Measurements from ENCODE around the gene PLA2G7.

PLA2G7 gene

DNA sequence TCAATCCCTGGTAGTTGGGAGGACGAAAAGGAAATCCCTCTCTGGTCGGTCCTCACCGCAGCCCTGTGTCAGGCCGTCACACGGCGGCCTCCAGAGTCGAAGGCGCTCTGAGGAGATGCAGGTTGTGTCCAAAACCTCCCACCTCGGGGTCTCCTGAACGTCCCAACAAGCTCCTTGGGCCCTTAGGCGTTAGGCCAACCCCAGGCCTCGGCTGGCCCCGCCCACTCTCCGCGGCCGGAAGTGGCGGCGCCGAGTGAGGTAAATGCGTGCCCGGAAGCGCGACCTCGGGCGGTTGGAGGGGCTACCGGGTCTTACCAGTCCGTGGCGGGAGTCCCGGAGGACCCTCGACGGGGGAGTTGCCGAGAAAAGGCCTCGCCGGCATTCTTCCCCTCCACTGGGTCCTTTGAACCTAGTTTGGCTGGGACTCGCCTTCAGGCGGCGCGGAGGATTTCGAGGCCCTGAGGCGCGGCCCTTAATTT, 47.5 kb downstream of the PLA2G7 start, which contains the start of gene TDRD6:
Gene TDRD6, plus strand, starts transcription at position 267 of the 479 bp plus-strand sequence. CDS start 244 bp downstream, outside the sequence.
- DNase-seq, result no peak

DNA sequence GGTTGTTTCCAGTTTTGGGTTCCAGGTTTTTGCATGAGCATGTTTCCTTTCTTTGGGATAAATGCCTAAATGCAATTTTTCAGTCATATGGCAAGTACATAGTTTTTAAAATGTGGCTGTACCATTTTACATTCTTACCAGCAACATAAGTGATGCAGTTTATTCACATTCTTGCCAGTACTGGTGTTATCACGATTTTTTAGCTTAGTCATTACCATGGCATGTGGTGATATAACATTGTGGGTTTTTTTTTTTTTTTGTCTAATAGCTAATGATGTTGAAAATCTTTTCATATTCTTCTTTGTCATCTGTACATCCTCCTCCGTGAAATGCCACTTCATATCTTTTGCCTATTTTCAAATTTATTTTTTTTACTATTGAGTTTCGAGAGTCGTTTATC, 50.4 kb downstream of the PLA2G7 start:
- no peak for DNase-seq

DNA sequence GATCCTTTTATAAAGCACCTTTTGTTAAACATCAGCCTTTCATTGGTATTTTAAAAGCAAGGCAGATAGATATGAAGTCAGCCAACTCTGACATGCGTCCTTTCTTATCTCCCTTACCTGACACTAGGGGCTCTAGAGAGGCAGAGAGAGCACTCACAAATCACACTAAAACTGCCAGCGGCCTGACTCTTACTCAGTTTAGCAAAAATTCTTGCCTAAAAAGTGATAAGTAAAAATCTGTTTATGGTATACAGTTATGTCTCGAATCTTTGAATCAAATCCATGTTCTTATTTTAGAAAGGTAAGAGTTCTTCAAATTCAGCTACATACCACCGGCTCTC, 57.9 kb downstream of the PLA2G7 start:
- no peak for DNase-seq

DNA sequence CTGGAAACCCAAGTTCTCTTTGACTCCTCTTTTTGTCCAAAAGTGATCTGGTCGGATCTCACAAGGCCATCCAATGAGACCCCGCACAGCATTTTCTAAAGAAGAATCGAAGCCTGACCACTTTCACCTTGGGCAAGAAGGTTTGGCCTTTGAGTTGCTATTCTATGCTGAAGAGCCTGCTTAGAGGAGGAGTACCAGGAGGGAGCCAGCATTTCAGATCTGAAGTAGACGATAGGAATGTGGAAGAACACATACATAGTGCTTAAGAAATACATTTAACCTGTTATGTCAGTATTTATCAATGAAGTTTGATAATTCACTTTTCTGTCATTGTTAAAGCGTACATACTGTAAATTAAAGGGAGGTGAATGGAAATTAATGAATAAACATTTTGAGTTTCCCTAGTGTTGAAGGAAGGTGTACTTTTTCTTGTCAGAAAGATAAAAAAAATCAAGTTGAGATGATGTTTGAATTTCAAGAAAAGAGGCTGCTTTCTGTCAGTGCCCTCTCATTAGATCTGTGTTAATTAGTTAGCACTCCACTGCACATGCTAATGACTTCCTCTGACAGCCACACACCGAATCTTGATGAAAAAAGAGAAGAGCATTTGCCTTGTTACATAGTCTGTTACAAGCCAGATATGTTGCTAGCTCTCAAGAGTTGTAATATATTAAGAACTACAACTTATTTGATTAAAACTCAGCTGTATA, 58.4 kb downstream of the PLA2G7 start:
- no peak for DNase-seq

DNA sequence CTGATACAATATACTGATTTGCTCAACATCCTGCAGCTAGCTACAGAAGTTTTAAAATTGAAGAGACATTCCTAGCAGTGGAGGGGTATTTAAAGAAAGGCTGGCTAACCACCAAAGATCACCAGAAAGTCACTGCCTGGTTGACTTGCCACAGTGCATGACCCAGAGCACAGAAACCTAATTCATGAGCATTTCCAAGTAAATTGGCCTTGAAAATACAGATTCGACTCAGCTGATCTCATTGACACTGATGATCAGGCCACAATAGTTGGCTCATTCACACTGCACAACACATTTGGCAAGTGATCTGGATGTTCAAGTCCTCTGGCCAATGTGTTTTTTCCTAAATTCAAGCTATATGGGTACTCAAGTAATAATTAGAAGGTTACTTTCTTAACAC, 60.8 kb downstream of the PLA2G7 start:
- no peak for DNase-seq

DNA sequence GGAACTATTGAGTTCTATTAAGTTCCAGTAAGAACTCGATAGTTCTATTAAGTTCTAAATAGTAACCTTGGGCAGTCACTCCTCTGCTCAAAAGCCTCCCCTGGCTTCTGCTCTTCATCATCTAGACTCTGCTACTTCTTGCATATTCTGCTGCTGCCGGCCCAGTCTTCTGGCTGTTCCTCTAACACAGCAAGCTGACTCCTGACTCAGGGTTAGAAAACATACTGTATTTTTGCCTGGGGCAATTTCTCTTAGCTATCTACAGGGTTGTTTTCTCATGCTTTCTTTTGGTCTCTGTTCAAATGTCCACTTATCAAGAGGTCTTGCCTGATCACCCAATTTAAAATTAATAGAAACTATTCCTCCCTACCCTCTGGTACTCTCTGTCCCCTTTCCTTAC, 67.8 kb downstream of the PLA2G7 start:
- DNase-seq, result no peak

DNA sequence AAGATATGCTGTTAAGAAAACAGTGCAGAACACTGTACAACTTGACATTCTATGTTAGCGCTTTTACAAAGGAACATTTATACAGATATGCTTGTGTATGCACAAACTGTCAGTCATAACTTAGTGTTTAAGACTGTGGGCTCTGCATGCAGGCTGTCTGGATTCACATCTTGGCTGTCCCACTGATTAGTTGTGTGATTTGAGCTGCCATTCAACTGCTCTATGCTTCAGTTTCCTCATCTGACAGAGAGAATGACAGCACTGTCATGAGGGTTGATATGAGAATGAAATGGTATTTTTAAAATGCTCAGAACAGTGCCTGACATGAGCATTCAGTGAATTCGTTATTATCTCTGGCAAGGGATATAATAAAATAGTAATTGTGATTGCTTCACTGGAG, 73.7 kb downstream of the PLA2G7 start:
- DNase-seq, result no peak

DNA sequence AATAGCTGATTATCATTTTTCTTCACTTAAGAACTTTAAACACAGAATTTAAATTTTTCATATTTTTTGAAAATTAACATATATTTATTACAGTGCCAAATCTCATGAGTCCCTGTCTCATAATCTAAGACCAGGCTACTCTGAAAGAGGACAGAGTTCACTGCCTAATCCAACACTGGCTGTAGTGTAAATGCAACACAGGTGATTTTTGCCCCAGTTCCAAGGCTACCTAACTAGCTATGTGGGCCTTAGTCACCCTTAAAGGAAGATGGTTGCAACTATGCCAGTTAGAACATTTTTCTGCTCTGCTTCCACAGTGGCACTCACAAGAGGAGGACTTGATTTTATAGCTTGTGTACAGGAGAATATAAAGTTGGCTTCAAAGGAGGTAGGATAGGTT, 77.5 kb downstream of the PLA2G7 start:
- no peak for DNase-seq

DNA sequence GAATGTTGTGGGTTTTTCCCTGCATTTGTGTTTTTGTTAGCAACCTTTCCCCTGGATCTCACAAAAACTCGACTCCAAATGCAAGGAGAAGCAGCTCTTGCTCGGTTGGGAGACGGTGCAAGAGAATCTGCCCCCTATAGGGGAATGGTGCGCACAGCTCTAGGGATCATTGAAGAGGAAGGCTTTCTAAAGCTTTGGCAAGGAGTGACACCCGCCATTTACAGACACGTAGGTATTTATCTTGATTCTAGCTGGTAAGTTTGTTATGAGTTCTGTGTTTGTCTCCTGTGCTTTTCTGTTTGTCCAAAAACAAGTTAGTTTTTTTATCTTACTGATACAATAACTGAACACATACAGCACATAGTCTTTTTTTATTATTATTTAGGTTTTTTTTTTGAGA, 79.4 kb downstream of the PLA2G7 start:
- DNase-seq, result no peak

All from NCI-H748 treated with DMSO at 0.1 percent for 48 hours (cell line).